PC-3 (cell line): ENCODE data around the gene CD80. TPM values are rescaled to one million over a fixed set of nuclear protein-coding genes. Genes with fewer than 3 reads are reported as not detected.

ENCODE experiments used
- ATAC-seq: fragments of 200-7000 bp; cut with Tn5 transposase; 2 replicates; pipeline ENCODE4 v1.9.1; 2020; ENCODE audit warnings: mild to moderate bottlenecking, moderate library complexity
- BruUV-seq: library from RNA; stranded (reverse); fragments of 400-500 nt; replicated peaks from 2 replicates; lab custom pipeline; 2021; lab: Mats Ljungman, UMichigan
- CTCF ChIA-PET: fragments of 300-600 bp; sonication (Branson Sonifier 250); formaldehyde crosslinking; loops from one replicate; lab custom pipeline; 2022; ENCODE audit warnings: antibody characterized with exemption; lab: Charles Lee
- POLR2A ChIA-PET: fragments of 300-600 bp; sonication (Branson Sonifier 250); formaldehyde crosslinking; loops from one replicate; lab custom pipeline; 2022; ENCODE audit warnings: antibody characterized with exemption; ENCODE audit not compliant: unreplicated experiment; lab: Charles Lee
- DNase-seq: peaks from one replicate; pipeline ENCODE4 v3.0.0-alpha.2; 2015
- H2AFZ ChIP-seq: fragments of 300-600 bp; sonication (generic); 2 replicates; pipeline ENCODE4 v1.6.0; 2016; ENCODE audit warnings: antibody characterized with exemption, low read length
- H3F3A ChIP-seq: fragments of 300-600 bp; sonication (generic); one replicate; pipeline ENCODE4 v1.6.0; 2017; ENCODE audit warnings: antibody characterized with exemption, low read length, control low read depth, mild to moderate bottlenecking; ENCODE audit not compliant: unreplicated experiment
- H3K27ac ChIP-seq: fragments of 300-600 bp; sonication (generic); 2 replicates; pipeline ENCODE4 v1.5.1; 2016; ENCODE audit warnings: mild to moderate bottlenecking, low read length
- H3K27me3 ChIP-seq: fragments of 300-600 bp; sonication (generic); 2 replicates; pipeline ENCODE4 v1.6.1; 2016; ENCODE audit warnings: low read length, mixed read lengths
- H3K36me3 ChIP-seq: fragments of 300-600 bp; sonication (generic); 2 replicates; pipeline ENCODE4 v1.6.1; 2016; ENCODE audit warnings: low read depth, mixed run types, low read length, mixed read lengths
- H3K4me1 ChIP-seq: fragments of 300-600 bp; sonication (generic); 2 replicates; pipeline ENCODE4 v1.5.1; 2016; ENCODE audit warnings: low read length; ENCODE audit not compliant: insufficient read depth
- H3K4me2 ChIP-seq: fragments of 300-600 bp; sonication (generic); 2 replicates; pipeline ENCODE4 v1.6.0; 2016; ENCODE audit warnings: low read length
- H3K4me3 ChIP-seq: fragments of 300-600 bp; sonication (generic); 2 replicates; pipeline ENCODE4 v1.5.1; 2016; ENCODE audit warnings: mild to moderate bottlenecking, low read length, mixed read lengths
- H3K79me2 ChIP-seq: fragments of 300-600 bp; sonication (generic); 2 replicates; pipeline ENCODE4 v1.6.1; 2017; ENCODE audit warnings: low read length, mixed read lengths
- H3K9ac ChIP-seq: fragments of 300-600 bp; sonication (generic); 2 replicates; pipeline ENCODE4 v1.6.0; 2016; ENCODE audit warnings: mild to moderate bottlenecking, low read length
- H3K9me2 ChIP-seq: fragments of 300-600 bp; sonication (generic); replicated peaks from 2 replicates; pipeline ENCODE4 v1.6.1; 2016; ENCODE audit warnings: mixed run types, low read length, mixed read lengths
- H3K9me3 ChIP-seq: fragments of 300-600 bp; sonication (generic); 2 replicates; pipeline ENCODE4 v1.6.1; 2016; ENCODE audit warnings: low read length, mixed read lengths
- H4K20me1 ChIP-seq: fragments of 300-600 bp; sonication (generic); 2 replicates; pipeline ENCODE4 v1.6.1; 2016; ENCODE audit warnings: low read length, mixed read lengths
- EZH2 ChIP-seq: fragments of 300-600 bp; sonication (generic); IDR thresholded peaks from one replicate; pipeline ENCODE4 v1.6.1; 2017; ENCODE audit warnings: antibody characterized with exemption, mild to moderate bottlenecking, low read length; ENCODE audit not compliant: unreplicated experiment
- EZH2phosphoT487 ChIP-seq: fragments of 300-600 bp; sonication (generic); IDR thresholded peaks from 2 replicates; pipeline ENCODE4 v1.6.1; 2018; ENCODE audit warnings: mild to moderate bottlenecking, antibody characterized with exemption, low read length, borderline replicate concordance
- intact Hi-C: fragments of 100-400 bp; cut with micrococcal nuclease; formaldehyde crosslinking; loops from 2 replicates; pipeline ENCODE4 v1.9.0; 2023
- total RNA-seq: library from RNA; depleted of rRNA; stranded (reverse); fragments of >200 nt; gene quantifications from 2 replicates; pipeline ENCODE4 v1.2.3, GENCODE V29; 2014
- TF ChIP-seq, protein P1 (sequence below): fragments of 300-600 bp; sonication (generic); conservative IDR thresholded peaks from 2 replicates; pipeline ENCODE4 v1.5.1; 2017; ENCODE audit warnings: antibody characterized with exemption, low read depth, mild to moderate bottlenecking, low read length

The CD80 gene
- total RNA-seq, 1 experiment from 2014 or later, result not detected

GRCh38 chr3:119604878-119605277 lies 45.5 kb upstream of the CD80 start:
- intact Hi-C loops, result no loop called here
- CTCF ChIA-PET, result no interaction called here

DNA sequence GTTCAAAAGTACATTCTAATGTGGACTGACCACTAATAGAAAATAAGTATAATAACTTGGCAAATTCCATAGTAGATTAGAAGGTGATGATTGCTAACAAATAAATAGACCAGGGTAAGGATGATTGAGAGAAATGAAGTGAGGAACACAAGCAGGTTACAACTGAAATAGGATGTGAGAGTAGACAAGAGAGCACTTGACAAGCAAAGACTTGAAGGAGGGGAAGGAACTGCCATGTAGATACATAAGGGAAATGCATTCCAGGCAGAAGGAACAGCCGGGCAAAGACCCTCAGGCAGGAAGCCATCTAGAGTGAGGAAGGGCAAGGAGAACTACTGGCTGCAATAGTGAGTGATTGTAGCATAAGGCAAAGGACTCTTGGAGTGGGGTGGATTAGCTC lies 43.3 kb upstream of the CD80 start:
- no peaks in the 10 kb centered on the region for H3K27me3 ChIP-seq
- ATAC-seq (no peak), DNase-seq (no peak)
- H3K4me1 ChIP-seq, result peaks cover 8% of the 10 kb centered on the region; the same call in 1 of the 2 replicates
- no peak overlapping the region for H3K9ac ChIP-seq
- CTCF ChIA-PET, result no interaction called here
- POLR2A ChIA-PET, result no interaction called here
- H3K79me2 ChIP-seq, result no peaks in the 10 kb centered on the region
- no peaks in the 10 kb centered on the region for H4K20me1 ChIP-seq
- no peak overlapping the region for H3K4me2 ChIP-seq
- no peaks in the 10 kb centered on the region for H3K9me3 ChIP-seq
- intact Hi-C loops, result no loop called here
- H2AFZ ChIP-seq, result no peak overlapping the region
- no peaks in the 10 kb centered on the region for H3K36me3 ChIP-seq
- TF ChIP-seq, protein P1, sequence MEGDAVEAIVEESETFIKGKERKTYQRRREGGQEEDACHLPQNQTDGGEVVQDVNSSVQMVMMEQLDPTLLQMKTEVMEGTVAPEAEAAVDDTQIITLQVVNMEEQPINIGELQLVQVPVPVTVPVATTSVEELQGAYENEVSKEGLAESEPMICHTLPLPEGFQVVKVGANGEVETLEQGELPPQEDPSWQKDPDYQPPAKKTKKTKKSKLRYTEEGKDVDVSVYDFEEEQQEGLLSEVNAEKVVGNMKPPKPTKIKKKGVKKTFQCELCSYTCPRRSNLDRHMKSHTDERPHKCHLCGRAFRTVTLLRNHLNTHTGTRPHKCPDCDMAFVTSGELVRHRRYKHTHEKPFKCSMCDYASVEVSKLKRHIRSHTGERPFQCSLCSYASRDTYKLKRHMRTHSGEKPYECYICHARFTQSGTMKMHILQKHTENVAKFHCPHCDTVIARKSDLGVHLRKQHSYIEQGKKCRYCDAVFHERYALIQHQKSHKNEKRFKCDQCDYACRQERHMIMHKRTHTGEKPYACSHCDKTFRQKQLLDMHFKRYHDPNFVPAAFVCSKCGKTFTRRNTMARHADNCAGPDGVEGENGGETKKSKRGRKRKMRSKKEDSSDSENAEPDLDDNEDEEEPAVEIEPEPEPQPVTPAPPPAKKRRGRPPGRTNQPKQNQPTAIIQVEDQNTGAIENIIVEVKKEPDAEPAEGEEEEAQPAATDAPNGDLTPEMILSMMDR, result no peak
- TF ChIP-seq EZH2phosphoT487 (no peak), EZH2 (no peak)
- no peaks in the 10 kb centered on the region for H3F3A ChIP-seq
- H3K27ac ChIP-seq, result no peak overlapping the region
- no peak overlapping the region for H3K4me3 ChIP-seq
- H3K9me2 ChIP-seq, result no peaks in the 10 kb centered on the region
- no TSS peak for BruUV-seq

More at GRCh38 chr3:119604878-119605277, 45.5 kb upstream of the CD80 start:
- TF ChIP-seq EZH2phosphoT487 (no peak), EZH2 (no peak)
- TF ChIP-seq, protein P1, result no peak
- DNase-seq, result peak; percentile 56
- POLR2A ChIA-PET, result no interaction called here
- peaks cover 6% of the 10 kb centered on the region; the same call in 1 of the 2 replicates for H3K4me1 ChIP-seq
- no peaks in the 10 kb centered on the region for H3K27me3 ChIP-seq
- no peaks in the 10 kb centered on the region for H3K36me3 ChIP-seq
- no peak overlapping the region for H3K4me2 ChIP-seq
- no peak overlapping the region for H3K9ac ChIP-seq
- H3K79me2 ChIP-seq, result no peaks in the 10 kb centered on the region
- BruUV-seq, result no TSS peak
- no peaks in the 10 kb centered on the region for H3F3A ChIP-seq
- no peak overlapping the region for H2AFZ ChIP-seq
- no peaks in the 10 kb centered on the region for H3K9me3 ChIP-seq
- H3K27ac ChIP-seq, result no peak overlapping the region
- H3K4me3 ChIP-seq, result no peak overlapping the region
- H4K20me1 ChIP-seq, result no peaks in the 10 kb centered on the region
- no peaks in the 10 kb centered on the region for H3K9me2 ChIP-seq
- peak; percentile 81 for ATAC-seq

- Histone ChIP-seq H3K27ac (no peak overlapping the region), H3K9ac (no peak overlapping the region), H3F3A (no peaks in the 10 kb centered on the region), H3K9me3 (no peaks in the 10 kb centered on the region), H3K4me2 (no peak overlapping the region), H3K9me2 (no peaks in the 10 kb centered on the region), H2AFZ (no peak overlapping the region), H4K20me1 (no peaks in the 10 kb centered on the region), H3K27me3 (no peaks in the 10 kb centered on the region), H3K79me2 (no peaks in the 10 kb centered on the region), H3K36me3 (no peaks in the 10 kb centered on the region), H3K4me1 (peaks cover 11% of the 10 kb centered on the region; the same call in 1 of the 2 replicates), H3K4me3 (no peak overlapping the region)
- intact Hi-C loops, result no loop called here
- CTCF ChIA-PET, result no interaction called here
- POLR2A ChIA-PET, result no interaction called here
- TF ChIP-seq, protein P1, result no peak
- TF ChIP-seq EZH2 (no peak), EZH2phosphoT487 (no peak)
- no TSS peak for BruUV-seq
- ATAC-seq (no peak), DNase-seq (no peak)
These were observed 41.7 kb upstream of the CD80 start for GRCh38 chr3:119601154-119601553.
